PFSK-1 (cell line): ENCODE results near the gene CD300C.

Source experiments
- FOXP2 ChIP-seq: optimal IDR thresholded peaks from 2 replicates; pipeline ENCODE3; 2011; ENCODE audit warnings: borderline replicate concordance, control low read depth, inconsistent platforms; ENCODE audit not compliant: insufficient read depth; ENCODE audit errors: extremely low read length, extremely low read depth
- POLR2AphosphoS5 ChIP-seq: IDR thresholded peaks from 2 replicates; pipeline ENCODE4 v1.6.1; 2012; ENCODE audit warnings: low read depth, mild to moderate bottlenecking, control low read depth, low read length, moderate library complexity
- REST ChIP-seq, 2 experiments: IDR thresholded peaks; 2 replicates each; pipeline versions ENCODE4 v1.6.1 to v1.8.0; 2011 to 2012; ENCODE audit warnings: low read depth in 2 of 2, low read length in 2 of 2, control low read depth in 1 of 2, inconsistent platforms in 1 of 2, mild to moderate bottlenecking in 1 of 2, moderate library complexity in 1 of 2; ENCODE audit not compliant: insufficient read depth in 1 of 2
- SIN3A ChIP-seq: IDR thresholded peaks from 2 replicates; pipeline ENCODE4 v1.6.1; 2012; ENCODE audit warnings: mild to moderate bottlenecking, low read length, moderate library complexity, borderline replicate concordance; ENCODE audit not compliant: insufficient read depth
- TAF1 ChIP-seq: IDR thresholded peaks from 2 replicates; pipeline ENCODE4 v1.6.1; 2012; ENCODE audit warnings: low read length, control low read depth, borderline replicate concordance; ENCODE audit not compliant: insufficient read depth

GRCh38 chr17:74524653-74525464, 21.1 kb downstream of the CD300C start:
- TF ChIP-seq POLR2AphosphoS5 (no peak), SIN3A (no peak), TAF1 (no peak), REST (IDR thresholded peaks at IDR 0.05; ENCODE audit: insufficient read depth in 1 of 2, low read depth in 2 of 2, low read length in 2 of 2) (no peak), FOXP2 (no peak)
